HuH-7 (cell line): ENCODE data around the gene SPATA13.

ENCODE experiments used
- DNase-seq: peaks from one replicate; pipeline ENCODE4 v3.0.0; 2011; ENCODE audit warnings: low spot score

The SPATA13 gene

GRCh38 chr13:24167666-24168391, 7.3 kb downstream of the SPATA13 start:
- DNase-seq = no peak

GRCh38 chr13:24168392-24168750, 7.9 kb downstream of the SPATA13 start:
- DNase-seq = no peak

GRCh38 chr13:24168979-24169378, 8.5 kb downstream of the SPATA13 start:
- no peak for DNase-seq

- no peak for DNase-seq
These were observed 11.6 kb downstream of the SPATA13 start for GRCh38 chr13:24172071-24172470.

GRCh38 chr13:24173795-24174194, 13.3 kb downstream of the SPATA13 start:
- no peak for DNase-seq

GRCh38 chr13:24175847-24176246, 15.3 kb downstream of the SPATA13 start:
- no peak for DNase-seq

GRCh38 chr13:24176351-24177101, 16.0 kb downstream of the SPATA13 start:
- DNase-seq = no peak

GRCh38 chr13:24178847-24179485, 18.4 kb downstream of the SPATA13 start:
- no peak for DNase-seq

- no peak for DNase-seq
These were observed 18.9 kb downstream of the SPATA13 start for GRCh38 chr13:24179486-24179850.

- no peak for DNase-seq
These were observed 20.3 kb downstream of the SPATA13 start for GRCh38 chr13:24180750-24181377.

- DNase-seq = no peak
These were observed 21.6 kb downstream of the SPATA13 start for GRCh38 chr13:24181991-24182702.

GRCh38 chr13:24182703-24183081, 22.2 kb downstream of the SPATA13 start:
- DNase-seq = no peak

GRCh38 chr13:24183741-24184182, 23.2 kb downstream of the SPATA13 start:
- DNase-seq = no peak

- DNase-seq = no peak
These were observed 23.8 kb downstream of the SPATA13 start for GRCh38 chr13:24184265-24184841.

- DNase-seq = no peak
These were observed 24.4 kb downstream of the SPATA13 start for GRCh38 chr13:24184882-24185281.

GRCh38 chr13:24185591-24186232, 25.2 kb downstream of the SPATA13 start:
- DNase-seq = no peak

- DNase-seq = no peak
These were observed 26.7 kb downstream of the SPATA13 start for GRCh38 chr13:24187185-24187584.

GRCh38 chr13:24192057-24192810, 31.7 kb downstream of the SPATA13 start:
- DNase-seq = no peak

GRCh38 chr13:24192811-24193162, 32.3 kb downstream of the SPATA13 start:
- no peak for DNase-seq

GRCh38 chr13:24194447-24194846, 33.9 kb downstream of the SPATA13 start:
- DNase-seq = no peak

- DNase-seq = no peak
These were observed 35.1 kb downstream of the SPATA13 start for GRCh38 chr13:24195626-24196025.
